HepG2 (cell line): Measurements from ENCODE around the gene TPM1. TPM values are rescaled to one million over a fixed set of nuclear protein-coding genes. Genes with fewer than 3 reads are reported as not detected.

ENCODE experiments used
- BHLHE40 ChIP-seq: IDR thresholded peaks from 2 replicates; pipeline ENCODE4 v1.6.1; 2011; ENCODE audit warnings: low read length, improper control_type of control experiment
- ERF ChIP-seq: IDR thresholded peaks from 2 replicates; pipeline ENCODE4 v1.6.1; 2018; ENCODE audit warnings: missing biosample characterization, missing genetic modification reagents
- FOXK1 ChIP-seq: sonication (generic); formaldehyde crosslinking; IDR thresholded peaks from 2 replicates; pipeline ENCODE4 v1.4.0; 2020; ENCODE audit warnings: low read depth, missing genetic modification reagents, borderline replicate concordance
- HDAC2 ChIP-seq: sonication (generic); formaldehyde crosslinking; IDR thresholded peaks from 2 replicates; pipeline ENCODE4 v1.4.0; 2020; ENCODE audit warnings: missing genetic modification reagents
- HNF4G ChIP-seq, 2 experiments: sonication (generic) in 1 of 2; formaldehyde crosslinking in 1 of 2; IDR thresholded peaks; 2 replicates each; pipeline versions ENCODE4 v1.4.0 to v1.6.1; 2011 to 2020; ENCODE audit warnings: borderline replicate concordance in 2 of 2, low read depth in 2 of 2, mild to moderate bottlenecking in 2 of 2, low read length in 1 of 2, missing genetic modification reagents in 1 of 2, moderate library complexity in 1 of 2
- HNRNPH1 ChIP-seq: fragments of 200-400 bp; formaldehyde crosslinking; optimal IDR thresholded peaks from 2 replicates; pipeline ENCODE3; 2017; ENCODE audit warnings: mild to moderate bottlenecking, low read depth, low read length
- REST ChIP-seq, 2 experiments: IDR thresholded peaks; 2 replicates each; pipeline ENCODE4 v1.6.1; 2011 to 2012; ENCODE audit warnings: low read length in 2 of 2, borderline replicate concordance in 1 of 2, low read depth in 1 of 2, mild to moderate bottlenecking in 1 of 2, moderate library complexity in 1 of 2
- RXRB ChIP-seq: IDR thresholded peaks from 2 replicates; pipeline ENCODE4 v1.6.1; 2016; ENCODE audit warnings: borderline replicate concordance, missing genetic modification reagents, missing compliant biosample characterization
- SMAD1 ChIP-seq: sonication (generic); formaldehyde crosslinking; IDR thresholded peaks from 2 replicates; pipeline ENCODE4 v1.4.0; 2020; ENCODE audit warnings: missing genetic modification reagents, low read depth, mild to moderate bottlenecking, borderline replicate concordance
- TAF1 ChIP-seq: sonication (generic); formaldehyde crosslinking; IDR thresholded peaks from 2 replicates; pipeline ENCODE4 v1.4.0; 2020; ENCODE audit warnings: missing genetic modification reagents
- YEATS4 ChIP-seq: sonication (generic); formaldehyde crosslinking; IDR thresholded peaks from 2 replicates; pipeline ENCODE4 v1.4.0; 2020; ENCODE audit warnings: missing genetic modification reagents, borderline replicate concordance
- ZFYVE20 ChIP-seq: sonication (generic); formaldehyde crosslinking; IDR thresholded peaks from 2 replicates; pipeline ENCODE4 v1.8.0; 2023; ENCODE audit warnings: low read depth, mild to moderate bottlenecking, moderate library complexity, missing genetic modification reagents, borderline replicate concordance
- ZNF232 ChIP-seq: sonication (generic); formaldehyde crosslinking; IDR thresholded peaks from 2 replicates; pipeline ENCODE4 v1.4.0; 2020; ENCODE audit warnings: missing genetic modification reagents, borderline replicate concordance
- ZNF292 ChIP-seq: sonication (generic); formaldehyde crosslinking; IDR thresholded peaks from 2 replicates; pipeline ENCODE4 v1.8.1; 2022; ENCODE audit warnings: mild to moderate bottlenecking, low read depth, missing genetic modification reagents, borderline replicate concordance
- ZNF512 ChIP-seq: sonication (generic); formaldehyde crosslinking; IDR thresholded peaks from 2 replicates; pipeline ENCODE4 v1.4.0; 2020; ENCODE audit warnings: mild to moderate bottlenecking, missing genetic modification reagents
- ZNF720 ChIP-seq: sonication (generic); formaldehyde crosslinking; IDR thresholded peaks from 2 replicates; pipeline ENCODE4 v1.4.0; 2020; ENCODE audit warnings: missing genetic modification reagents
- ZNF770 ChIP-seq: sonication (generic); formaldehyde crosslinking; IDR thresholded peaks from 2 replicates; pipeline ENCODE4 v1.5.0; 2020; ENCODE audit warnings: mild to moderate bottlenecking, missing genetic modification reagents
- ZNF775 ChIP-seq: sonication (generic); formaldehyde crosslinking; IDR thresholded peaks from 2 replicates; pipeline ENCODE4 v1.4.0; 2020; ENCODE audit warnings: missing genetic modification reagents, mild to moderate bottlenecking, moderate library complexity, borderline replicate concordance
- polyA plus RNA-seq, 8 experiments: library from polyadenylated mRNA; depleted of rRNA in 3 of 8; stranded (reverse) in 7 of 8; unstranded in 1 of 8; fragments of >200 nt; fragmentation: Illumina TruSeq in 4 of 8; extraction: Trizol in 4 of 8; gene quantifications; 2 replicates each; pipeline versions ENCODE4 v1.2.1 to v1.2.3, GENCODE V29; 2011 to 2016; ENCODE audit warnings: low read depth in 4 of 8, missing spikeins in 1 of 8, mixed read lengths in 1 of 8; ENCODE audit not compliant: insufficient read depth in 1 of 8
- total RNA-seq, 5 experiments: library from RNA; depleted of rRNA; stranded (reverse); fragments of >200 nt; fragmentation: Illumina TruSeq; extraction: Trizol; gene quantifications; 2 replicates each; pipeline ENCODE4 v1.2.3, GENCODE V29; 2016; ENCODE audit warnings: low read depth in 1 of 5
- TF ChIP-seq, protein P1 (sequence below): IDR thresholded peaks from 2 replicates; pipeline ENCODE4 v1.6.1; 2018; ENCODE audit warnings: missing genetic modification reagents, mild to moderate bottlenecking, missing compliant biosample characterization

The TPM1 gene
- total and polyA plus RNA-seq, 2 of the 13 experiments (the other 11 are each of a cell fraction or from before 2014, with no cell fraction given): 98.9 to 109 TPM

DNA sequence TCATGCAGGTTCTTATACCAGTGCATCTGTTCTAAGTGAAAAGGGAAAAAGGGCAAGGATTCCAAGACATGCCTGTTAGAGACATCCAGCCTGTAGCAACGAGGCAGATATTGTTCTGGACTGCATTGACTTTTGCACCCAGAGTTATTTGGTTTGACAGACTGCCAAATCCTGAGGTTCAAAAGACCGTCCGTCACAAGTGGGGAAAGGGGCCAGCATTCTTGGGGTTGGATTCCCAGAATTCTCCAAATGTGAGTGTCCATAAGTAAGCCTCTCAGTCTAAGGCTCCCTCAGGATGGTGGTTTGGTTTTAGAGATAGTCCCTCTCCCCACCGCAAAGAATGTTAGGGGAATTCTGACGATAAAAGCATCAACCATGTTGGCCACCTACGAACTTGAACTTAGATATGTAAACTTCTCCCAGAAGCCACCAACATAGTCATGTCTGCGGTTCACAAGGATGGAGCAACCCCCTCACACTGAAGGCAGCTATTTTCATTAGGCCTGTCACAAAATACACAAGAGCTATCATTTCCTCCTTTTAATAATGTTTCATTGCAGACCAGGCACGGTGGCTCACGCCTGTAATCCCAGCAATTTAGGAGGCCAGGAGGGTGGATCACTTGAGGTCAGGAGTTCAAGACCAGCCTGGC lies 65.5 kb downstream of the TPM1 start (continued):
- TF ChIP-seq, protein P1, sequence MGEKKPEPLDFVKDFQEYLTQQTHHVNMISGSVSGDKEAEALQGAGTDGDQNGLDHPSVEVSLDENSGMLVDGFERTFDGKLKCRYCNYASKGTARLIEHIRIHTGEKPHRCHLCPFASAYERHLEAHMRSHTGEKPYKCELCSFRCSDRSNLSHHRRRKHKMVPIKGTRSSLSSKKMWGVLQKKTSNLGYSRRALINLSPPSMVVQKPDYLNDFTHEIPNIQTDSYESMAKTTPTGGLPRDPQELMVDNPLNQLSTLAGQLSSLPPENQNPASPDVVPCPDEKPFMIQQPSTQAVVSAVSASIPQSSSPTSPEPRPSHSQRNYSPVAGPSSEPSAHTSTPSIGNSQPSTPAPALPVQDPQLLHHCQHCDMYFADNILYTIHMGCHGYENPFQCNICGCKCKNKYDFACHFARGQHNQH (CRISPR knock-in tag): peak; percentile 78; the same call in 1 of the 2 replicates
- TF ChIP-seq TAF1 (no peak), ZNF775 (CRISPR knock-in tag) (no peak; the same call in 1 of the 2 replicates), FOXK1 (CRISPR knock-in tag) (peak; percentile 80; the same call in 1 of the 2 replicates), ZNF720 (no peak), HNF4G (IDR thresholded peaks at IDR 0.05; ENCODE audit: borderline replicate concordance, low read depth, low read length) (peak; percentile 97), HNF4G (CRISPR knock-in tag; IDR thresholded peaks at IDR 0.05; ENCODE audit: borderline replicate concordance, low read depth) (peak; percentile 81; the same call in 1 of the 2 replicates), HNRNPH1 (no peak), REST (IDR thresholded peaks at IDR 0.05; ENCODE audit: borderline replicate concordance in 1 of 2, low read depth in 1 of 2, low read length in 2 of 2) (peak in 1 of 2 experiments; percentile 70; a peak in 2 of 4 replicates), RXRB (CRISPR knock-in tag) (peak; percentile 82), ZNF232 (CRISPR knock-in tag) (peak; percentile 43; the same call in 1 of the 2 replicates), HDAC2 (CRISPR knock-in tag) (peak; percentile 86), BHLHE40 (peak; percentile 60), ERF (peak; percentile 86; the same call in 1 of the 2 replicates), ZNF770 (0 out of 2 replicates have a peak, but pooled peaks have one; percentile 18), ZNF512 (CRISPR knock-in tag) (no peak), ZFYVE20 (CRISPR knock-in tag) (no peak), YEATS4 (CRISPR knock-in tag) (peak; percentile 57; the same call in 1 of the 2 replicates), SMAD1 (CRISPR knock-in tag) (no peak), ZNF292 (peak; percentile 47; the same call in 1 of the 2 replicates)
